HTERT RPE-1 (cell line): ENCODE results near the gene LDAH.

Source experiments
- in situ Hi-C: fragments of 300-500 bp; cut with MboI; formaldehyde crosslinking; loops from 4 replicates; pipeline ENCODE4 v1.14.3; 2020; ENCODE audit warnings: low sequenced_read_pairs

Gene LDAH

GRCh38 chr2:20641123-20641985, 181.5 kb downstream of the LDAH start:
- in situ Hi-C loops: loop anchor here (25.0 kb wide), 1 partner anchor 204 kb away; the partner anchor contains the start of gene RHOB

GRCh38 chr2:20640411-20641122, 182.3 kb downstream of the LDAH start:
- in situ Hi-C loops: loop anchor here (25.0 kb wide), 1 partner anchor 203 kb away; the partner anchor contains the start of gene RHOB

GRCh38 chr2:20638646-20639430, 184.1 kb downstream of the LDAH start:
- in situ Hi-C loops: loop anchor here (25.0 kb wide), 1 partner anchor 202 kb away; the partner anchor contains the start of gene RHOB

GRCh38 chr2:20638014-20638413, 184.9 kb downstream of the LDAH start:
- in situ Hi-C loops: loop anchor here (25.0 kb wide), 1 partner anchor 201 kb away; the partner anchor contains the start of gene RHOB

- in situ Hi-C loops: loop anchor here (25.0 kb wide), 1 partner anchor 200 kb away; the partner anchor contains the start of gene RHOB
Observed at GRCh38 chr2:20637147-20637546, 185.8 kb downstream of the LDAH start.

GRCh38 chr2:20635675-20636584, 187.0 kb downstream of the LDAH start:
- in situ Hi-C loops: loop anchor here (25.0 kb wide), 1 partner anchor 199 kb away; the partner anchor contains the start of gene RHOB

- in situ Hi-C loops: loop anchor here (25.0 kb wide), 1 partner anchor 198 kb away; the partner anchor contains the start of gene RHOB
Observed at GRCh38 chr2:20635113-20635510, 187.8 kb downstream of the LDAH start.

- in situ Hi-C loops: loop anchor here (25.0 kb wide), 1 partner anchor 197 kb away; the partner anchor contains the start of gene RHOB
Observed at GRCh38 chr2:20634507-20635112, 188.3 kb downstream of the LDAH start.
